ENCODE data around the gene RGS1.

GRCh38 chr1:192564099-192564498 lies 11.5 kb upstream of the RGS1 start:
- TF ChIP-seq CTCF (IDR thresholded peaks at IDR 0.05) (no peak), POLR2A (IDR thresholded peaks at IDR 0.05) (no peak)

Data from vagina (tissue), 2 donors.